GM19193 (cell line): ENCODE data around the gene NUDT8.

ENCODE experiments used
- POLR2A ChIP-seq: IDR thresholded peaks from 4 replicates; pipeline ENCODE4 v1.6.1; 2011; ENCODE audit not compliant: insufficient read depth, insufficient read length; ENCODE audit errors: extremely low read depth

Gene NUDT8

DNA sequence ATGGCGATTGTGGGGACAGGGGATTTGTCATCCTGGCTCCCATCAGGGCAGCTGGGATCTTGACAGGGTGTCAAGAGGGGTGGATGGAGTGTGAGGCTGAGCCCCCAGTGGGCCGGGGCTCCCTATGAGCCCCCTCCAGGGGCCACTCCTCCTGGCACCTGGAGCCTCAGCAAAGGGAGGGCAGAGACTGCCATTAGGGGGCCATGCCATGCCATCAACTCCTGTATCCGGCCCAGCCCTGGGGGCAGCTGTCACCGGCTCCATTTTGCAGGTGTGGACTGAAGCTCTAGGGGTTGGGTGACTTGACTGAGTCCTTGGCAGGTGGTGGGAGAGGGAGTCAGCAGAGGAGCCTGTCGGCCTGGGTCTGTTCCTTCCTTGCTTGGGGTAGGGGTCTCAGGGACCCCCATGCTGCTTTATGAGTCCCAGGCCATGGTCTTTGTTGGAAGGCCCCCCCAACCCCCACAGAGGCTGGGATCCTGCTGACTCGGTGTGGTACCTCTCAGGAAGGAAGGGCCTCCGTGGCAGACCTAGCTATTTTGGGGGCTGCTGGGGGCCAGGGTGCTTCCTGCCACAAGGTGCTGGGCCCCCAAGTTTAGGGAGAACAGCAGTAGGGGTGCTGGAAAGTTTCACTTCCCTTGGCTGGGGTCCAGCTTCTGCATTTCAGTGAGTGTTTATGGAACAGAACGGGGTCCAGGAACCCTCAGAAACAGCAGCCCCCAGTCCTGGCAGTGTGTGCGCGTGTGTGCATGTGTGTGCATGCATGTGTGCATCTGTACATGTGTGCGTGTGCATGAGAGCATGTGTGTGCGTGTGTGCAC, 19.3 kb upstream of the NUDT8 start:
- TF ChIP-seq POLR2A, result no peak

DNA sequence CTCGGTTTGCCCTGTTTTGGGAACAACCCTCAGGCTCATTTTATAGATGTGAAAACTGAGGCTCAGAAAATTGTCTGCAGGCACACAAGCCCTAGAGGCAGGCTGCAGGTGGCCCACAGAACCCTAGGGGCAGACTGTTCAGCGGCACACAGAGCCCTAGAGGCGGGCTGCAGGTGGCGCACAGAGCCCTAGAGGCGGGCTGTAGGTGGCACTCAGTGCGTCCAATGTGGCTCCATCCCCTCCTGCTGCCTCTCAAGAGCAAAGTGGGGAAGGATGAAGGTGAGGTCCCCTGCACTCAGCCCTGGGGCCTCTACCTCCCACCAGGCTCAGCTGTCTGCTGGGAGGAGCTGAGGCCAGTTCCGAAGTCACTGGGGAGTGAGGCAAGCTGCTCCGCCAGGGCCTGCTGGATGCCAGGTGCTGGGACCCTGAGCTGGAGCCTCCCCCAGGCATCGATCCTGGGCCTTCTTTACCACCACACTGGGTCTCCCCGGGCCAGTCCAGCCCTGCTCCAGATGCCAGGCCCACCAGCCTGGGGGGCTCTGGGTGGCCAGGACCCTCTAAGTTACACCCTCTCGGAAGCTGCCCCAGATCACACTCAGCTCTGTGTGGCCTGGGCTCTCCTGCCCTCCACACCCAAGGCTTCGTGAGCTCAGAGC, 18.5 kb upstream of the NUDT8 start:
- TF ChIP-seq POLR2A, result no peak

DNA sequence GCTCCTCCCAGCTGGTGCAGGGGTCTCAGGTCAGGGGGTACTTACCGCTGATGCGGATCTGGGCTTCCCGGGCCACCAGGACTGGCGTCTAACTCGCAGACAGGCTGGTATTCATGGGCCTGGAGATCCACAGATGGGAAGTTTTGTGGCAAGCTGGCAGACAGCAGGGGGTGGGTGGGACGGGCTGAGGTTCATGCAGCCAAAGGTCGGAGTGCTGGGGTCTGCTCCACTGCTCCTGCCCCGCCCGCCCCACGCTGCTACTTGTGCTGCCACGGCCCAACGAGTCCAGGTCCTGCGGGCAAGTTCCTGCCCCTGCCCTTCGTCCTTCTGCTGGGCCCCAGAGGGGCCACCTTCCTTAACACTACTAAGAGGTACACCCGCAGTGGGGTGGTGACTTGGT, 17.7 kb upstream of the NUDT8 start:
- TF ChIP-seq POLR2A, result no peak

- no peak for TF ChIP-seq POLR2A
These were observed 17.0 kb upstream of the NUDT8 start for GRCh38 chr11:67646535-67647336.

- no peak for TF ChIP-seq POLR2A
These were observed 16.1 kb upstream of the NUDT8 start for GRCh38 chr11:67645521-67646461.

DNA sequence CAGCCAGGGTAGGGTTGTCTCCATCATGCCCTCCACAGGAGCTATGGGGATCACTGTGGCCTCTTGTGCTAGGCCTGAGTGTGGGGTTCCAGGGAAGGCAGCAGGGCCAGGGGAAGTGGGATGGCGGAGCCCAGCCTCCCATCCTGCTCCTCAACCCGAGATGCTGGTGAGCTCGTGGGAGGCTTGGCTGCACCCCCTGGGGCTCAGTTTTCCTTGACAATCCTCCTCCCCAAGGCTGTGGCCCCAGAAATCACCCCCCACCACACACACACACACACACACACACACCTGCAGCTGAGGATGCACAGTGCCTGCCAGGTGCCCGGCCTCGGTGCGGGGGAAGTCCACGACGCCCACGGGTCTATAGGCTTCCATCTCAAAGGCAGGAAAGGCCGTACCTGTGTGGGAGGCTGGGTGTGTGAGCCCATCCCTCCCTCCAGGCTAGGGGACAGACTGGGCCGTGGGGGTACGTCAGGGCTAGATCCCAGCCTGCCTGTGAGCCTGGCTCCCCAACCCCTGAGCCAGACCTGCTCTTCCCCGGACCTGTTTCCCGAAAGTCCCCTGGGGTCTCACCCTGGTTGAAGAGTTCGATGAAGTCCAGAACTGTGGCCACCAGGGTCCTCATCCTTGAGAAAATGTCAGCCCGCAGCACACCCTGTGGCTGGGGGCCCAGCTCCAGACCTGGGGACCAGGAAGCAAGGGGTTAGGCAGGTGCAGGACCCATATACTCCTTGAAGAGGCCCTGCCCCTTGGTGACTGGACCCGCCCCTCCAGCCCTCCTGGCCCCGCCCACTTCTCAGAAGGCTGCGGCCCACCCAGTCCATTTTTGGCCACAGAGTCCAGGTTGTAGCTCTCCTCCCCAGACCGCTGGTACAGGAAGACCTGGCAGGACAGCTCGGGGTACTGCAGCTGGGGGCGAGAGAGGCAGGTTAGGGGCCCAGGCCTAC, 15.0 kb upstream of the NUDT8 start:
- TF ChIP-seq POLR2A, result no peak

DNA sequence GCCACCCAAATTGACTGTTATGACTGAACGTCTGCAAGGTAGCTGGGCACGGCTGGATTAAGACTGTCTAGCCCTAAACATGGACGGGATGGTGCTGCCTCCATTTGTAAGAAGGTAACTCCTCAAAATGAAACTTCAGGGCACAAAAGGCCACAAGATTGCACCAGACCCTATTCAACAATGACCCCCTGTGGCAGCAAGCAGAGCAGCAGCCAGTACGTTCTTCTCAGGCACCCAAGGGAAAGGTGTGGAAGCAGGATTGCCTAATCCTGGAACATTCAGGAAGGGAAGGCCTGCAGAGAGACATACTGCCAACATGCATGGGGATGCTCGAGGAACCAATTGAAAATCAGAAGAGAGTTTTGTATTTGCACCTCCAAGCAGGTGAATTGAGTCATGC, 14.3 kb upstream of the NUDT8 start:
- TF ChIP-seq POLR2A, result no peak

DNA sequence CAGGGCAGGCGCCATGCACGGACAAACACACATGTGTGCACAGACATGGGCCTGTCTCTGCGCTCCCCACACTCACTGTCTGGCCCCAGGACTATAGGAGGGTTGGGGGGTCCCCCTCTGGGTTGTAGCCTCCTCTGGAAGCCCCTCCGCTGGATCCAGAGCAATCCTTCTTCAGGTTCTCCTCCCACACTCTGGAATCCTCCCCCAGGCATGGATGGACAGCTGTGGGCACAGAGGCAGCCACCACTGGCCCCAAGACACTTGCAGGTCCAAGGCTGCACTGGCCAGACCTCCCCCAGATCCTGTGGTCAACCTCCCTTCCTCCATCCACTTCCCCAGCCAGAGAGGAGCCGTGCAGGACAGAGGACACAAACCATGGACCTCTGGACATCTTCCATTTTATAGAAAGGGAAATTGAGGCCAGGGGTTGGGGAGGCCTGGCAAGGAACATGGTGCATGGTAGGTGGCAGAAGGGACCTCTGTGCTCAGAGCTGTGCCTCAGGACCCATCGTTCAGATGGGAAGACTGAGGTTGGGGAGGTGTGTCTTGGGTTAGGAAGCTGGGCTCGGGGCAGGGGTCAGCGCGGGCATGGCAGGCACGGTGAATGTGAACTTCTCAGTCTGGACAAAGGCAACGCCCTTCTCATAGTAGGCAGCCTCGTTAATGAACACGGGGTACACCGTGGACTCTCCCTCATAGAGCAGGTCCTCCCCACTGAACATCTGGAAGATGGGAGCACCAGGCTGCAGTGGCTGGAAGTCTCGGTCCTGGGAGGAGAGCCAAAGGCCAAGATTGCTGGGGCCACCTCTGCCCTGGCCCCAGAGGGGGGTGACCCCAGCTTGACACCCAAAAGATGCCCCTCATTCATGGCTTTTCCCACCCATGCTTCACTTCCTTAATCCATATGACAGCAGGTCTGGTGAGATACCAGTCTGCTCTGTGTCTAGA, 12.7 kb upstream of the NUDT8 start:
- TF ChIP-seq POLR2A, result no peak

GRCh38 chr11:67641338-67642172, 11.8 kb upstream of the NUDT8 start:
- TF ChIP-seq POLR2A, result no peak

DNA sequence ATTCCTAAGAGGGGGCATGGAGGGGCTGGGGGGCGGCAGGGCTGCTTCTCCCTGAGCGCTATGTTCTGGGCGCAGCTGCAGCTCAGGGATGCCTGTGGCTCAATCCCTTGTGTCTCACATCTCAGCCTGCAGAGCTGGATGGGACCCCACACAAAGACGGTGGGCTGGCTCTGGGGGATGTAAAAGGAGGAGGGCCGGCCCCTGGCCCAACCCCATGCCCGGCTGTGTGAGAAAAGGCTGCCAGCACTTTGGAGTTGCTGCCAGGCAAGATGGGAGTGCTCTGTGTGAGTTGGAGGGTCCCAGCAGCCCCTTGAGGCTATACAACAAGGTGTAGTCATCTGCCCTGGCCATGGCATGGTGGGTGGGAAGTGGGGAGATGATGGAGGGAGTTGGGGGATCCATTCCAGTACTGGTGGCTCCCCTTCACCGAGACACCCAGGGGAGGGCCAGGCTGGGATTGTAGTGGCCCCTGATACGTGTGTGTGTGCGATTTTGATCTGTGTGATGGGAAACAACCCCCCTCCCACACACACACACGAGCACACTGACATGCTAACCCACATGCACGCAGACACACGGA, 11.1 kb upstream of the NUDT8 start:
- TF ChIP-seq POLR2A, result no peak

DNA sequence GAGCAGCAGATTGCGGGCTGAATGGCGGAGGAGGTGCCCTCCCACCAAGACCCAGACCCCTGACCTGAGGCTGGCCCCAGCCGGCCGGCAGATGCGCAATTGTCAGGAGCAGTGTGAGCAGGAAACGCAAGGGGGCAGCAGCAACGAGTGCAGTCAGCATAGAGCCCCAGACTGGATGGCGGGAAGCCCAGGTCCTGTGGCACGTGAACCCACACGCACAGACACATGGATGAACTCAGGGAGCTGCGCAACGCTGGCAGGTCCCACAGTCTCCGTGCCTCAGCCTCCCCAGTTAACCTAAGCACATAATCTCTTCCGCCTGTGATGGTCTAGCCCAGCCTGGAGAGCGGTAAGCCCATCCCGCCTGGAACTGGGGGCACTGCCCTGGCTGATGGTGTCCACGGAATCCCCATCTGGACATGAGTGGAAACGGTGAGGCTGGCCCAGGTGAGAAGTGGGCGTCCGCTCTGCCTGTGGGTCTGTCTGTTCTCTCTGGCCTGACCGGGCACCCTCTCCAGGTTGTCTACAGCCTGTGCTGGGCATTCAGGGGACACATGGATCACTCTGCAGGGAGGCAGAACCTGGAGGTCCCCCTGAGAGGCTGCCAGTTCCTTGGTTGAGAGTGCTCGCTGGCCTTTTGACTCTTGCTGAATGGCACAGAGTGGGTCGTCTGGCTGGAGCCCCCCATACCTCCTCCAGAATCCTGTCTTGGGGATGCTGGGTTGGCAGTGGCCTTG, 10.5 kb upstream of the NUDT8 start:
- TF ChIP-seq POLR2A, result no peak

DNA sequence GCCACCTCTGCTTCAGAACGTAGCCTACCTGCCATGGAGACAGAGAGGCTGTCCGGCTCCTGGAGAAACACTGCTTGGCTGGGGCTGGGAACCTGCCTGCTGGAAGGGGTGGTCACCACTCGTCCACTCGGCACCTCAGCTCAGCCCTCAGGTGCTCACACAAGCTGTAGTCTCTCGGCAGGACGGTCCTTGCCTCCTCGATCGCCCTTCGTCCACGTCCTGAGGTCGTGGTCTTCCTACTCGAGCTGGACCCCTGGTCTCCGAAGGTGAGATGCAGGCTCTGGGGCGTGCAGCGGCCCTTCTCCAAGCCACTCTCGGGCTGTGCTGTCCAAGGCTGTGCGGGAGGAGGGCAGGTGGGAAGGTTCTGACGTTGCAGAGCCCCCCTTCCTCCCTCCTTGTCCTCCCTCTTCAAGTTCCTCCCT, 9.7 kb upstream of the NUDT8 start, which contains the start of gene TBX10:
Gene TBX10 (minus strand): TSS at position 326 of the 422 bp plus-strand sequence. CDS start 291 bp downstream, at position 35.
- no peak for TF ChIP-seq POLR2A
